Vagina (tissue), 2 donors: ENCODE measurements around the gene AKAP13.

Experiments used
- POLR2A ChIP-seq, 2 donors: fragments of 450-650 bp; IDR thresholded peaks; one replicate each; pipeline ENCODE4 v1.6.1; 2017; ENCODE audit warnings: antibody characterized with exemption in 2 of 2, mild to moderate bottlenecking in 2 of 2, moderate library complexity in 2 of 2
- POLR2AphosphoS5 ChIP-seq, 2 donors: sonication (generic); formaldehyde crosslinking; IDR thresholded peaks; one replicate each; pipeline ENCODE4 v1.9.0; 2017; ENCODE audit warnings: antibody characterized with exemption in 2 of 2, mild to moderate bottlenecking in 2 of 2, low read depth in 1 of 2; ENCODE audit not compliant: insufficient read depth in 1 of 2
- TF ChIP-seq, protein P1 (sequence below), 3 experiments: fragments of 450-650 bp in 2 of 3; fragments of 200-600 bp in 1 of 3; sonication (generic) in 1 of 3; IDR thresholded peaks; one replicate each; pipeline ENCODE4 v1.5.1; 2017 to 2019; ENCODE audit warnings: antibody characterized with exemption in 3 of 3, mild to moderate bottlenecking in 2 of 3, moderate library complexity in 2 of 3

DNA sequence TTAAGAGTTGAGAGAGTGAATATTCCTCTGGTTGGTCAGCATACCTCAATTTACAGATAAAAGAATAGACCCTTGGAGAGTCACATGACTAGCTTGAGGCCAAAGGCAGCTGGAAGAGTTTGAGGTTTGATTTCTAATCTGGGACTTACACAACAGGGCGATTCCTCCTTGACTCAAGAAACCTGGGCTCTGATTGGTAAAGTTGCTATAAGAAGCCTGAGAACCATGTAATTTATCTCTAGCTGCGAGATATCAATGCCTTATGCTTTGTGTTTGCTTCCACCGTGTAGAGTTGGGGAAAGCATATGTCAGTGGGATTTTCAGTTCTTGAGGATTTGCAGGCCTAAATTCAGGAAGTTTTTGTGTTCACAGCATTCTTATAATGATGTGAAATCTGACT, 208.3 kb downstream of the AKAP13 start:
- TF ChIP-seq, protein P1, sequence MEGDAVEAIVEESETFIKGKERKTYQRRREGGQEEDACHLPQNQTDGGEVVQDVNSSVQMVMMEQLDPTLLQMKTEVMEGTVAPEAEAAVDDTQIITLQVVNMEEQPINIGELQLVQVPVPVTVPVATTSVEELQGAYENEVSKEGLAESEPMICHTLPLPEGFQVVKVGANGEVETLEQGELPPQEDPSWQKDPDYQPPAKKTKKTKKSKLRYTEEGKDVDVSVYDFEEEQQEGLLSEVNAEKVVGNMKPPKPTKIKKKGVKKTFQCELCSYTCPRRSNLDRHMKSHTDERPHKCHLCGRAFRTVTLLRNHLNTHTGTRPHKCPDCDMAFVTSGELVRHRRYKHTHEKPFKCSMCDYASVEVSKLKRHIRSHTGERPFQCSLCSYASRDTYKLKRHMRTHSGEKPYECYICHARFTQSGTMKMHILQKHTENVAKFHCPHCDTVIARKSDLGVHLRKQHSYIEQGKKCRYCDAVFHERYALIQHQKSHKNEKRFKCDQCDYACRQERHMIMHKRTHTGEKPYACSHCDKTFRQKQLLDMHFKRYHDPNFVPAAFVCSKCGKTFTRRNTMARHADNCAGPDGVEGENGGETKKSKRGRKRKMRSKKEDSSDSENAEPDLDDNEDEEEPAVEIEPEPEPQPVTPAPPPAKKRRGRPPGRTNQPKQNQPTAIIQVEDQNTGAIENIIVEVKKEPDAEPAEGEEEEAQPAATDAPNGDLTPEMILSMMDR (IDR thresholded peaks at IDR 0.05) = no peak
- TF ChIP-seq POLR2A (IDR thresholded peaks at IDR 0.05) = no peak
- no peak for TF ChIP-seq POLR2AphosphoS5 (IDR thresholded peaks at IDR 0.05; ENCODE audit: insufficient read depth in 1 of 2, low read depth in 1 of 2)
